HEK293 (cell line): ENCODE results near the gene SNCB.
A peak's percentile ranks its signal among the peaks of the same experiment; 100 is the strongest.

Experiments used
- GFI1B ChIP-seq: fragments of 450-650 bp; formaldehyde crosslinking; IDR thresholded peaks from 2 replicates; pipeline ENCODE4 v1.5.1; 2016; ENCODE audit warnings: missing biosample characterization, missing genetic modification characterization
- GLI4 ChIP-seq: fragments of 450-650 bp; formaldehyde crosslinking; IDR thresholded peaks from 2 replicates; pipeline ENCODE4 v1.5.1; 2016; ENCODE audit warnings: missing biosample characterization, missing genetic modification characterization
- OSR2 ChIP-seq: fragments of 450-650 bp; formaldehyde crosslinking; IDR thresholded peaks from 2 replicates; pipeline ENCODE4 v1.5.1; 2016; ENCODE audit warnings: missing biosample characterization, missing genetic modification characterization
- PATZ1 ChIP-seq: fragments of 450-650 bp; formaldehyde crosslinking; IDR thresholded peaks from 2 replicates; pipeline ENCODE4 v1.5.1; 2016; ENCODE audit warnings: missing biosample characterization, missing genetic modification characterization
- SCRT2 ChIP-seq: fragments of 450-650 bp; formaldehyde crosslinking; IDR thresholded peaks from 2 replicates; pipeline ENCODE4 v1.5.1; 2016; ENCODE audit warnings: missing biosample characterization, missing genetic modification characterization
- SP7 ChIP-seq: fragments of 450-650 bp; formaldehyde crosslinking; IDR thresholded peaks from 2 replicates; pipeline ENCODE4 v1.5.1; 2016; ENCODE audit warnings: missing biosample characterization, missing genetic modification characterization
- TRIM28 ChIP-seq: IDR thresholded peaks from 2 replicates; pipeline ENCODE4 v1.6.1; 2011; ENCODE audit warnings: low read length, control low read depth, borderline replicate concordance
- ZBTB11 ChIP-seq: fragments of 450-650 bp; formaldehyde crosslinking; conservative IDR thresholded peaks from 2 replicates; pipeline ENCODE4 v1.5.1; 2016; ENCODE audit warnings: low read depth, missing biosample characterization, missing genetic modification characterization
- ZBTB20 ChIP-seq: fragments of 450-650 bp; formaldehyde crosslinking; IDR thresholded peaks from 2 replicates; pipeline ENCODE4 v1.5.1; 2016; ENCODE audit warnings: missing biosample characterization, missing genetic modification characterization
- ZEB2 ChIP-seq: fragments of 450-650 bp; formaldehyde crosslinking; IDR thresholded peaks from 2 replicates; pipeline ENCODE4 v1.5.1; 2016; ENCODE audit warnings: missing biosample characterization, missing genetic modification characterization
- ZNF140 ChIP-seq: fragments of 450-650 bp; formaldehyde crosslinking; IDR thresholded peaks from 2 replicates; pipeline ENCODE4 v1.5.1; 2016; ENCODE audit warnings: missing biosample characterization, missing genetic modification characterization
- ZNF2 ChIP-seq: fragments of 450-650 bp; formaldehyde crosslinking; IDR thresholded peaks from 2 replicates; pipeline ENCODE4 v1.5.1; 2016; ENCODE audit warnings: missing biosample characterization, missing genetic modification characterization
- ZNF24 ChIP-seq: fragments of 450-650 bp; formaldehyde crosslinking; IDR thresholded peaks from 2 replicates; pipeline ENCODE4 v1.5.1; 2016; ENCODE audit warnings: missing biosample characterization, missing genetic modification characterization
- ZNF266 ChIP-seq: fragments of 450-650 bp; formaldehyde crosslinking; IDR thresholded peaks from 2 replicates; pipeline ENCODE4 v1.5.1; 2016; ENCODE audit warnings: missing biosample characterization, missing genetic modification characterization, low read depth
- ZNF433 ChIP-seq: fragments of 450-650 bp; formaldehyde crosslinking; IDR thresholded peaks from 2 replicates; pipeline ENCODE4 v1.5.1; 2016; ENCODE audit warnings: missing biosample characterization, missing genetic modification characterization, low read depth
- ZNF670 ChIP-seq: fragments of 450-650 bp; formaldehyde crosslinking; IDR thresholded peaks from 2 replicates; pipeline ENCODE4 v1.5.1; 2016; ENCODE audit warnings: missing biosample characterization, missing genetic modification characterization, low read depth
- ZNF776 ChIP-seq: fragments of 450-650 bp; formaldehyde crosslinking; IDR thresholded peaks from 2 replicates; pipeline ENCODE4 v1.5.0; 2017; ENCODE audit warnings: missing biosample characterization, missing genetic modification characterization, borderline replicate concordance
- ZNF791 ChIP-seq: fragments of 450-650 bp; formaldehyde crosslinking; IDR thresholded peaks from 2 replicates; pipeline ENCODE4 v1.5.1; 2016; ENCODE audit warnings: missing biosample characterization, missing genetic modification characterization
- TF ChIP-seq, protein P1 (sequence below): fragments of 450-650 bp; formaldehyde crosslinking; IDR thresholded peaks from 2 replicates; pipeline ENCODE4 v1.5.1; 2017; ENCODE audit warnings: missing biosample characterization, missing genetic modification characterization
- TF ChIP-seq, protein P2 (sequence below): fragments of 450-650 bp; formaldehyde crosslinking; IDR thresholded peaks from 2 replicates; pipeline ENCODE4 v1.5.1; 2016; ENCODE audit warnings: missing biosample characterization, missing genetic modification characterization
- TF ChIP-seq, protein P3 (sequence below): fragments of 450-650 bp; formaldehyde crosslinking; IDR thresholded peaks from 2 replicates; pipeline ENCODE4 v1.5.1; 2016; ENCODE audit warnings: missing biosample characterization, missing genetic modification characterization
- TF ChIP-seq, protein P4 (sequence below): fragments of 450-650 bp; formaldehyde crosslinking; IDR thresholded peaks from 2 replicates; pipeline ENCODE4 v1.5.1; 2016; ENCODE audit warnings: missing biosample characterization, missing genetic modification characterization
- TF ChIP-seq, protein P5 (sequence below): fragments of 450-650 bp; formaldehyde crosslinking; optimal IDR thresholded peaks from 2 replicates; pipeline ENCODE3; 2016; ENCODE audit warnings: missing biosample characterization, mild to moderate bottlenecking, missing genetic modification characterization

SNCB gene

DNA sequence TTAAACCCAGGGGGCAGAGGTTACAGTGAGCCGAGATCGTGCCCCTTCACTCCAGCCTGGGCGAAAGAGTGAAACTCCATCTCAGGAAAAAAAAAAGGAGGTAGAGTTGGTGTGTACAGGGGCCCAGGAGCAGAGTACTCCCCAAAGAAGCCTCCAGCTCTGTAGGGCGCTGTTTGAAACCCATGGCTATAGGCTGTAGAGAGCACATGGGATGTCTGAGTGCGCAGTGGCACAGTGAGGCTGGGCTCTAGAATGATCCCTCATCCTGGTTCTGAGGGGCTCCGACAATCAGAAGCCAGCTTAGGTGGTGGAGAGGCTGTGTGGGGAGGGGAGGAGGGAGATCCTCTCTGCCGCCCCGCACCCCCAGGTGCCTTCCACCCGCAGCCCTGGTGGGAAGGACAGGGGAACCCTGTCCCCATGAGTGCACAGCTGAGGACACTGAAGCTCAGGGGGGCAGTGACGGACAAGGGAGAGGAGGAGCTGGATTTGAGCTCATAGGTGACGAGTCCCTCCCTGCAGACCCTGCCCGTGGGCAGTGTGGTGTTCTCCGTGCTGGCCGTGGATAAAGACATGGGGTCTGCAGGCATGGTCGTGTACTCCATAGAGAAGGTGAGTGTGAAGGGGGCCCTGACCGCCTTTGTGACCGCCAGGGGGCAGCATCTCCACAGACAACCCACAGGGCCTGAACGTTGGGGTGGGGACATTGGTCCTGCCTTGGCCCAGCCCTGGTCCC lies 56.6 kb downstream of the SNCB start (continued):
- no peak for TF ChIP-seq GFI1B (tag by site-specific recombination)
- no peak for TF ChIP-seq ZNF791 (tag by site-specific recombination)
- 0 out of 2 replicates have a peak, but pooled peaks have one; percentile 44 for TF ChIP-seq ZNF24 (tag by site-specific recombination)
- TF ChIP-seq, protein P1, sequence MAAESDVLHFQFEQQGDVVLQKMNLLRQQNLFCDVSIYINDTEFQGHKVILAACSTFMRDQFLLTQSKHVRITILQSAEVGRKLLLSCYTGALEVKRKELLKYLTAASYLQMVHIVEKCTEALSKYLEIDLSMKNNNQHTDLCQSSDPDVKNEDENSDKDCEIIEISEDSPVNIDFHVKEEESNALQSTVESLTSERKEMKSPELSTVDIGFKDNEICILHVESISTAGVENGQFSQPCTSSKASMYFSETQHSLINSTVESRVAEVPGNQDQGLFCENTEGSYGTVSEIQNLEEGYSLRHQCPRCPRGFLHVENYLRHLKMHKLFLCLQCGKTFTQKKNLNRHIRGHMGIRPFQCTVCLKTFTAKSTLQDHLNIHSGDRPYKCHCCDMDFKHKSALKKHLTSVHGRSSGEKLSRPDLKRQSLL (tag by site-specific recombination), result no peak
- TF ChIP-seq GLI4 (tag by site-specific recombination), result 0 out of 2 replicates have a peak, but pooled peaks have one; percentile 15
- 0 out of 2 replicates have a peak, but pooled peaks have one; percentile 41 for TF ChIP-seq ZNF2 (tag by site-specific recombination)
- TF ChIP-seq, protein P2, sequence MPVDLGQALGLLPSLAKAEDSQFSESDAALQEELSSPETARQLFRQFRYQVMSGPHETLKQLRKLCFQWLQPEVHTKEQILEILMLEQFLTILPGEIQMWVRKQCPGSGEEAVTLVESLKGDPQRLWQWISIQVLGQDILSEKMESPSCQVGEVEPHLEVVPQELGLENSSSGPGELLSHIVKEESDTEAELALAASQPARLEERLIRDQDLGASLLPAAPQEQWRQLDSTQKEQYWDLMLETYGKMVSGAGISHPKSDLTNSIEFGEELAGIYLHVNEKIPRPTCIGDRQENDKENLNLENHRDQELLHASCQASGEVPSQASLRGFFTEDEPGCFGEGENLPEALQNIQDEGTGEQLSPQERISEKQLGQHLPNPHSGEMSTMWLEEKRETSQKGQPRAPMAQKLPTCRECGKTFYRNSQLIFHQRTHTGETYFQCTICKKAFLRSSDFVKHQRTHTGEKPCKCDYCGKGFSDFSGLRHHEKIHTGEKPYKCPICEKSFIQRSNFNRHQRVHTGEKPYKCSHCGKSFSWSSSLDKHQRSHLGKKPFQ (tag by site-specific recombination), result peak; percentile 46; the same call in 1 of the 2 replicates
- TF ChIP-seq ZNF140 (tag by site-specific recombination), result no peak
- TF ChIP-seq SCRT2 (tag by site-specific recombination), result no peak
- no peak for TF ChIP-seq ZNF776 (tag by site-specific recombination)
- TF ChIP-seq, protein P3, sequence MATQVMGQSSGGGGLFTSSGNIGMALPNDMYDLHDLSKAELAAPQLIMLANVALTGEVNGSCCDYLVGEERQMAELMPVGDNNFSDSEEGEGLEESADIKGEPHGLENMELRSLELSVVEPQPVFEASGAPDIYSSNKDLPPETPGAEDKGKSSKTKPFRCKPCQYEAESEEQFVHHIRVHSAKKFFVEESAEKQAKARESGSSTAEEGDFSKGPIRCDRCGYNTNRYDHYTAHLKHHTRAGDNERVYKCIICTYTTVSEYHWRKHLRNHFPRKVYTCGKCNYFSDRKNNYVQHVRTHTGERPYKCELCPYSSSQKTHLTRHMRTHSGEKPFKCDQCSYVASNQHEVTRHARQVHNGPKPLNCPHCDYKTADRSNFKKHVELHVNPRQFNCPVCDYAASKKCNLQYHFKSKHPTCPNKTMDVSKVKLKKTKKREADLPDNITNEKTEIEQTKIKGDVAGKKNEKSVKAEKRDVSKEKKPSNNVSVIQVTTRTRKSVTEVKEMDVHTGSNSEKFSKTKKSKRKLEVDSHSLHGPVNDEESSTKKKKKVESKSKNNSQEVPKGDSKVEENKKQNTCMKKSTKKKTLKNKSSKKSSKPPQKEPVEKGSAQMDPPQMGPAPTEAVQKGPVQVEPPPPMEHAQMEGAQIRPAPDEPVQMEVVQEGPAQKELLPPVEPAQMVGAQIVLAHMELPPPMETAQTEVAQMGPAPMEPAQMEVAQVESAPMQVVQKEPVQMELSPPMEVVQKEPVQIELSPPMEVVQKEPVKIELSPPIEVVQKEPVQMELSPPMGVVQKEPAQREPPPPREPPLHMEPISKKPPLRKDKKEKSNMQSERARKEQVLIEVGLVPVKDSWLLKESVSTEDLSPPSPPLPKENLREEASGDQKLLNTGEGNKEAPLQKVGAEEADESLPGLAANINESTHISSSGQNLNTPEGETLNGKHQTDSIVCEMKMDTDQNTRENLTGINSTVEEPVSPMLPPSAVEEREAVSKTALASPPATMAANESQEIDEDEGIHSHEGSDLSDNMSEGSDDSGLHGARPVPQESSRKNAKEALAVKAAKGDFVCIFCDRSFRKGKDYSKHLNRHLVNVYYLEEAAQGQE (tag by site-specific recombination), result no peak
- 0 out of 2 replicates have a peak, but pooled peaks have one; percentile 21 for TF ChIP-seq ZEB2 (tag by site-specific recombination)
- no peak for TF ChIP-seq ZBTB11
- TF ChIP-seq, protein P4, sequence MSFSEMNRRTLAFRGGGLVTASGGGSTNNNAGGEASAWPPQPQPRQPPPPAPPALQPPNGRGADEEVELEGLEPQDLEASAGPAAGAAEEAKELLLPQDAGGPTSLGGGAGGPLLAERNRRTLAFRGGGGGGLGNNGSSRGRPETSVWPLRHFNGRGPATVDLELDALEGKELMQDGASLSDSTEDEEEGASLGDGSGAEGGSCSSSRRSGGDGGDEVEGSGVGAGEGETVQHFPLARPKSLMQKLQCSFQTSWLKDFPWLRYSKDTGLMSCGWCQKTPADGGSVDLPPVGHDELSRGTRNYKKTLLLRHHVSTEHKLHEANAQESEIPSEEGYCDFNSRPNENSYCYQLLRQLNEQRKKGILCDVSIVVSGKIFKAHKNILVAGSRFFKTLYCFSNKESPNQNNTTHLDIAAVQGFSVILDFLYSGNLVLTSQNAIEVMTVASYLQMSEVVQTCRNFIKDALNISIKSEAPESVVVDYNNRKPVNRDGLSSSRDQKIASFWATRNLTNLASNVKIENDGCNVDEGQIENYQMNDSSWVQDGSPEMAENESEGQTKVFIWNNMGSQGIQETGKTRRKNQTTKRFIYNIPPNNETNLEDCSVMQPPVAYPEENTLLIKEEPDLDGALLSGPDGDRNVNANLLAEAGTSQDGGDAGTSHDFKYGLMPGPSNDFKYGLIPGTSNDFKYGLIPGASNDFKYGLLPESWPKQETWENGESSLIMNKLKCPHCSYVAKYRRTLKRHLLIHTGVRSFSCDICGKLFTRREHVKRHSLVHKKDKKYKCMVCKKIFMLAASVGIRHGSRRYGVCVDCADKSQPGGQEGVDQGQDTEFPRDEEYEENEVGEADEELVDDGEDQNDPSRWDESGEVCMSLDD (tag by site-specific recombination), result peak; percentile 35; the same call in 1 of the 2 replicates
- TF ChIP-seq TRIM28, result no peak
- peak; percentile 27; the same call in 1 of the 2 replicates for TF ChIP-seq SP7 (tag by site-specific recombination)
- no peak for TF ChIP-seq OSR2 (tag by site-specific recombination)
- peak; percentile 27; the same call in 1 of the 2 replicates for TF ChIP-seq ZBTB20 (tag by site-specific recombination)
- TF ChIP-seq ZNF670, result no peak
- TF ChIP-seq, protein P5, sequence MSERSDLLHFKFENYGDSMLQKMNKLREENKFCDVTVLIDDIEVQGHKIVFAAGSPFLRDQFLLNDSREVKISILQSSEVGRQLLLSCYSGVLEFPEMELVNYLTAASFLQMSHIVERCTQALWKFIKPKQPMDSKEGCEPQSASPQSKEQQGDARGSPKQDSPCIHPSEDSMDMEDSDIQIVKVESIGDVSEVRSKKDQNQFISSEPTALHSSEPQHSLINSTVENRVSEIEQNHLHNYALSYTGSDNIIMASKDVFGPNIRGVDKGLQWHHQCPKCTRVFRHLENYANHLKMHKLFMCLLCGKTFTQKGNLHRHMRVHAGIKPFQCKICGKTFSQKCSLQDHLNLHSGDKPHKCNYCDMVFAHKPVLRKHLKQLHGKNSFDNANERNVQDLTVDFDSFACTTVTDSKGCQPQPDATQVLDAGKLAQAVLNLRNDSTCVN (tag by site-specific recombination), result no peak
- TF ChIP-seq PATZ1 (tag by site-specific recombination), result peak; percentile 39
- no peak for TF ChIP-seq ZNF433 (tag by site-specific recombination)
- no peak for TF ChIP-seq ZNF266 (tag by site-specific recombination)
